ENCODE measurements around the gene PSMD1.

Gene PSMD1

DNA sequence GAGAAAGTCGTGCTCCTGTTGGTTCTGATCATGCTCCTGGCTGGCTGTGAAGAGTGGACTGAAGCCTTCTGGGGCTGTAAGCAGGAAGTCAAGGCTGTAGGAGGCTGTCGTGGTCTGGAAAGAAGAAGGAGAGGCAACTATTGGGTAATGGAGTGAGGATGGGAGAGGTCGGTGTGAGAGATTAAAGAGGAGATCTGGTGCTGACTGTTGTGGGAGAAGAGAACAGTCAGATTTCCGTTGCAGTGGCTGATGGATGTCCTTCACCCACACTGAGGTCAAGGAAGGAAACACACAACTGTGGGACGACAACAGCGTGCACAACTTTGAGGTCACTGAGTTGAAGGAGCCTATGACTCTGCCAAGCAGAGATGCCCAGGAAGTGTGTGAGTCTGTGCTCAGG lies 2.8 kb upstream of the PSMD1 start:
- TF ChIP-seq, protein P1, sequence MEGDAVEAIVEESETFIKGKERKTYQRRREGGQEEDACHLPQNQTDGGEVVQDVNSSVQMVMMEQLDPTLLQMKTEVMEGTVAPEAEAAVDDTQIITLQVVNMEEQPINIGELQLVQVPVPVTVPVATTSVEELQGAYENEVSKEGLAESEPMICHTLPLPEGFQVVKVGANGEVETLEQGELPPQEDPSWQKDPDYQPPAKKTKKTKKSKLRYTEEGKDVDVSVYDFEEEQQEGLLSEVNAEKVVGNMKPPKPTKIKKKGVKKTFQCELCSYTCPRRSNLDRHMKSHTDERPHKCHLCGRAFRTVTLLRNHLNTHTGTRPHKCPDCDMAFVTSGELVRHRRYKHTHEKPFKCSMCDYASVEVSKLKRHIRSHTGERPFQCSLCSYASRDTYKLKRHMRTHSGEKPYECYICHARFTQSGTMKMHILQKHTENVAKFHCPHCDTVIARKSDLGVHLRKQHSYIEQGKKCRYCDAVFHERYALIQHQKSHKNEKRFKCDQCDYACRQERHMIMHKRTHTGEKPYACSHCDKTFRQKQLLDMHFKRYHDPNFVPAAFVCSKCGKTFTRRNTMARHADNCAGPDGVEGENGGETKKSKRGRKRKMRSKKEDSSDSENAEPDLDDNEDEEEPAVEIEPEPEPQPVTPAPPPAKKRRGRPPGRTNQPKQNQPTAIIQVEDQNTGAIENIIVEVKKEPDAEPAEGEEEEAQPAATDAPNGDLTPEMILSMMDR (IDR thresholded peaks at IDR 0.05; ENCODE audit: borderline replicate concordance, extremely low read depth, low read length, poor library complexity, severe bottlenecking), result no peak
- no peak for TF ChIP-seq EZH2 (IDR thresholded peaks at IDR 0.05; ENCODE audit: borderline replicate concordance, low read depth, low read length, severe bottlenecking)
- Histone ChIP-seq H3K4me2 (ENCODE audit: insufficient read depth, low read length) (no peak overlapping the region), H3K27me3 (ENCODE audit: insufficient read depth, low read length, poor library complexity) (peaks cover 12% of the 10 kb centered on the region), H4K20me1 (ENCODE audit: insufficient read depth, low read length) (peaks cover 21% of the 10 kb centered on the region; the same call in 1 of the 2 replicates), H3K4me1 (ENCODE audit: insufficient read depth, low read length) (peaks cover 39% of the 10 kb centered on the region), H3K9me3 (ENCODE audit: insufficient read depth, low read length, severe bottlenecking) (no peaks in the 10 kb centered on the region), H3K4me3 (ENCODE audit: low read depth in 1 of 2, low read length in 2 of 2) (no peak overlapping the region), H3K9ac (ENCODE audit: low read depth, low read length) (no peak overlapping the region), H3K27ac (ENCODE audit: low read length) (no peak overlapping the region), H3K36me3 (ENCODE audit: insufficient read depth, low read length) (no peaks in the 10 kb centered on the region; the same call in 1 of the 2 replicates), H3K79me2 (ENCODE audit: insufficient read depth, low read length) (peaks cover 22% of the 10 kb centered on the region), H2AFZ (ENCODE audit: low read depth, low read length) (peak overlapping the region; percentile 91)
- DNase-seq (no peak), ATAC-seq (ENCODE audit: insufficient read depth, low read depth) (no peak)

GRCh38 chr2:231057590-231057989 lies 923 bp downstream of the PSMD1 start:
- Histone ChIP-seq H4K20me1 (ENCODE audit: insufficient read depth, low read length) (peaks cover 46% of the 10 kb centered on the region; the same call in 1 of the 2 replicates), H3K27ac (ENCODE audit: low read length) (peak overlapping the region; percentile 98), H3K27me3 (ENCODE audit: insufficient read depth, low read length, poor library complexity) (no peaks in the 10 kb centered on the region), H3K36me3 (ENCODE audit: insufficient read depth, low read length) (peaks cover 23% of the 10 kb centered on the region), H3K9ac (ENCODE audit: low read depth, low read length) (peak overlapping the region; percentile 78), H3K4me1 (ENCODE audit: insufficient read depth, low read length) (peaks cover 44% of the 10 kb centered on the region), H3K4me2 (ENCODE audit: insufficient read depth, low read length) (peak overlapping the region; percentile 82), H2AFZ (ENCODE audit: low read depth, low read length) (no peak overlapping the region), H3K9me3 (ENCODE audit: insufficient read depth, low read length, severe bottlenecking) (no peaks in the 10 kb centered on the region), H3K4me3 (ENCODE audit: low read depth in 1 of 2, low read length in 2 of 2) (peak overlapping the region; percentile 62 to 74), H3K79me2 (ENCODE audit: insufficient read depth, low read length) (peaks cover 59% of the 10 kb centered on the region)
- ATAC-seq (ENCODE audit: insufficient read depth, low read depth) (no peak), DNase-seq (no peak)
- TF ChIP-seq, protein P1 (IDR thresholded peaks at IDR 0.05; ENCODE audit: borderline replicate concordance, extremely low read depth, low read length, poor library complexity, severe bottlenecking), result no peak

DNA sequence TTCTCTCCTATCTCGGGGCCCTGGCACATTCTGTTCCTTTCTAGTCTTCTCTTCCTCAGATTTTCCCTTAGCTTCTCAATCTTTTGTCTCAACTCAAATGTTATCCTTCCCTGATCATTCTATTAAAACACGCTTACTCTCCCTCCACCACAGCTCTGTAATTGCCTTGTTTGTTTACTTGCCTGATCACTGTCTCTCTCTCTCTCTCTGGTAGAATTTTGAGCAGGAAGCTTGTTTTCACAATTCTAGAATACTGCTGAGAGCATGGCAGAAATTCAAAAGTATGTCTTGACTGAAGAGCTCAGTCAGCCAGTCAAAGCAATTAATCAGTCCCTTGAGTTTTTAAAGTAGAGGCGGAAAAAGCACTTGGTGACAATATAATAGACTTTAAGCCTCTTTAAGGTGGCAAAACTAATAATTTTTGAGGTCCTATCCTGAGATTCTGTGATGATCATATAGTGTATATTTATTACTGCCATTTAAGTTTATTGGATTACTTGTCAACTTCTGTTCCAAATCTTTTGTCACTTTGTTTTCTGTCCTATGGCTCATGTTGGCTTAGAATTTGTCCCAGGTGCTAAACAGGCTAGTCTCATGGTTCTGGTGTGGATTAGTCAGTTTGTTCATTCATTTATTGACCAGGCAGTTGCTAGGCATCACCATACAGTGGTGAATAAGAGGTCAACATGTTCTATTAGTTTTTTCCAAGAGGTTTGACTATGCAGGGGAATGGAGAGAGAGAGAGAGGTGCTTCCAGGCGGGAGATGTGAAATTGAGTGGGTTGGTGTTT lies 2.3 kb downstream of the PSMD1 start:
- Histone ChIP-seq H3K79me2 (ENCODE audit: insufficient read depth, low read length) (peaks cover 73% of the 10 kb centered on the region), H3K36me3 (ENCODE audit: insufficient read depth, low read length) (peaks cover 37% of the 10 kb centered on the region), H3K4me1 (ENCODE audit: insufficient read depth, low read length) (peaks cover 33% of the 10 kb centered on the region), H3K27me3 (ENCODE audit: insufficient read depth, low read length, poor library complexity) (no peaks in the 10 kb centered on the region), H3K27ac (ENCODE audit: low read length) (no peak overlapping the region), H3K4me3 (ENCODE audit: low read depth in 1 of 2, low read length in 2 of 2) (peak overlapping the region in 1 of 2 experiments; percentile 74; a peak in 2 of 4 replicates), H3K4me2 (ENCODE audit: insufficient read depth, low read length) (peak overlapping the region; percentile 82), H3K9ac (ENCODE audit: low read depth, low read length) (peak overlapping the region; percentile 78), H2AFZ (ENCODE audit: low read depth, low read length) (no peak overlapping the region), H4K20me1 (ENCODE audit: insufficient read depth, low read length) (peaks cover 50% of the 10 kb centered on the region; the same call in 1 of the 2 replicates), H3K9me3 (ENCODE audit: insufficient read depth, low read length, severe bottlenecking) (no peaks in the 10 kb centered on the region)
- DNase-seq, result no peak
- TF ChIP-seq, protein P1 (IDR thresholded peaks at IDR 0.05; ENCODE audit: borderline replicate concordance, extremely low read depth, low read length, poor library complexity, severe bottlenecking), result no peak
- TF ChIP-seq EZH2 (IDR thresholded peaks at IDR 0.05; ENCODE audit: borderline replicate concordance, low read depth, low read length, severe bottlenecking), result no peak
- ATAC-seq (ENCODE audit: insufficient read depth, low read depth), result no peak

Measured in DND-41 (cell line).